ENCODE measurements around the gene FOLR1. TPM values are rescaled to one million over a fixed set of nuclear protein-coding genes. Genes with fewer than 3 reads are reported as not detected.
"Not testable (repeated sequence)": the region's sequence is repeated elsewhere in the genome, so short reads cannot be mapped to it uniquely, and the experiment has no call there.

Gene FOLR1
- total RNA-seq, 1 experiment from 2014 or later: 2.7 TPM

GRCh38 chr11:72204886-72205285, 12.9 kb downstream of the FOLR1 start:
- TF ChIP-seq CTCF (IDR thresholded peaks at IDR 0.05; ENCODE audit: unreplicated experiment): no peak
- Mint-ChIP-seq H3K4me3 (ENCODE audit: low read depth, unreplicated experiment) (no peak overlapping the region), H3K27me3 (ENCODE audit: unreplicated experiment) (peaks cover 9% of the 10 kb centered on the region), H3K27ac (ENCODE audit: unreplicated experiment) (no peak overlapping the region), H3K36me3 (ENCODE audit: insufficient read depth, unreplicated experiment) (no peaks in the 10 kb centered on the region), H3K4me1 (ENCODE audit: low read depth, unreplicated experiment) (no peaks in the 10 kb centered on the region), H3K9me3 (ENCODE audit: low read depth, unreplicated experiment) (no peaks in the 10 kb centered on the region)
- intact Hi-C loops (cut with micrococcal nuclease; ENCODE audit: unreplicated experiment): no loop called here
- BruUV-seq (replicated peaks): no TSS peak
- no peak for DNase-seq
- CTCF ChIA-PET: no interaction called here

GRCh38 chr11:72206794-72207193, 14.9 kb downstream of the FOLR1 start:
- H3K4me3 Mint-ChIP-seq (ENCODE audit: low read depth, unreplicated experiment); DNase-seq; H3K9me3 Mint-ChIP-seq (ENCODE audit: low read depth, unreplicated experiment); BruUV-seq (replicated peaks); H3K36me3 Mint-ChIP-seq (ENCODE audit: insufficient read depth, unreplicated experiment); intact Hi-C loops (cut with micrococcal nuclease; ENCODE audit: unreplicated experiment); H3K27ac Mint-ChIP-seq (ENCODE audit: unreplicated experiment); CTCF ChIA-PET; H3K4me1 Mint-ChIP-seq (ENCODE audit: low read depth, unreplicated experiment): not testable (repeated sequence)
- H3K27me3 Mint-ChIP-seq (ENCODE audit: unreplicated experiment): peaks cover 14% of the 10 kb centered on the region

GRCh38 chr11:72208281-72208680, 16.3 kb downstream of the FOLR1 start:
- no TSS peak for BruUV-seq (replicated peaks)
- CTCF ChIA-PET: no interaction called here
- Mint-ChIP-seq H3K4me3 (ENCODE audit: low read depth, unreplicated experiment) (no peak overlapping the region), H3K9me3 (ENCODE audit: low read depth, unreplicated experiment) (no peaks in the 10 kb centered on the region), H3K36me3 (ENCODE audit: insufficient read depth, unreplicated experiment) (no peaks in the 10 kb centered on the region), H3K4me1 (ENCODE audit: low read depth, unreplicated experiment) (no peaks in the 10 kb centered on the region), H3K27me3 (ENCODE audit: unreplicated experiment) (peaks cover 24% of the 10 kb centered on the region), H3K27ac (ENCODE audit: unreplicated experiment) (no peak overlapping the region)
- intact Hi-C loops (cut with micrococcal nuclease; ENCODE audit: unreplicated experiment): no loop called here
- DNase-seq: no peak
- no peak for TF ChIP-seq CTCF (IDR thresholded peaks at IDR 0.05; ENCODE audit: unreplicated experiment)

GRCh38 chr11:72209101-72209500, 17.2 kb downstream of the FOLR1 start:
- Mint-ChIP-seq H3K27ac (ENCODE audit: unreplicated experiment) (no peak overlapping the region), H3K9me3 (ENCODE audit: low read depth, unreplicated experiment) (no peaks in the 10 kb centered on the region), H3K36me3 (ENCODE audit: insufficient read depth, unreplicated experiment) (no peaks in the 10 kb centered on the region), H3K4me3 (ENCODE audit: low read depth, unreplicated experiment) (no peak overlapping the region), H3K27me3 (ENCODE audit: unreplicated experiment) (peaks cover 25% of the 10 kb centered on the region), H3K4me1 (ENCODE audit: low read depth, unreplicated experiment) (no peaks in the 10 kb centered on the region)
- DNase-seq: no peak
- CTCF ChIA-PET: no interaction called here
- no peak for TF ChIP-seq CTCF (IDR thresholded peaks at IDR 0.05; ENCODE audit: unreplicated experiment)
- BruUV-seq (replicated peaks): no TSS peak
- intact Hi-C loops (cut with micrococcal nuclease; ENCODE audit: unreplicated experiment): no loop called here

GRCh38 chr11:72216638-72217037, 24.7 kb downstream of the FOLR1 start, which contains the start of gene FOLR2:
Gene FOLR2, plus strand, starts transcription at chr11:72216794. Its CDS starts 1,791 bp downstream, at chr11:72218585.
- H3K9me3 Mint-ChIP-seq (ENCODE audit: low read depth, unreplicated experiment): no peaks in the 10 kb centered on the region
- intact Hi-C loops (cut with micrococcal nuclease; ENCODE audit: unreplicated experiment): no loop called here
- DNase-seq: no peak
- no TSS peak for BruUV-seq (replicated peaks)
- no peak for TF ChIP-seq CTCF (IDR thresholded peaks at IDR 0.05; ENCODE audit: unreplicated experiment)
- CTCF ChIA-PET: no interaction called here
- H3K27ac Mint-ChIP-seq (ENCODE audit: unreplicated experiment): no peak within 1 kb of the TSS
- peaks cover 62% of the 10 kb centered on the region for H3K27me3 Mint-ChIP-seq (ENCODE audit: unreplicated experiment)
- no peaks in the 10 kb centered on the region for H3K36me3 Mint-ChIP-seq (ENCODE audit: insufficient read depth, unreplicated experiment)
- no peak within 1 kb of the TSS for H3K4me3 Mint-ChIP-seq (ENCODE audit: low read depth, unreplicated experiment)
- no peaks in the 10 kb centered on the region for H3K4me1 Mint-ChIP-seq (ENCODE audit: low read depth, unreplicated experiment)

All from Calu3 (cell line).